CD4-positive, alpha-beta T cell treated with Interleukin-6 for 4 hours (primary cell): ENCODE measurements around the gene JADE2.
"Not testable (repeated sequence)": the region's sequence is repeated elsewhere in the genome, so short reads cannot be mapped to it uniquely, and the experiment has no call there.

ENCODE experiments used
- DNase-seq: peaks from one replicate; pipeline ENCODE4 v3.0.0-alpha.2; 2020; ENCODE audit warnings: mixed read lengths

Gene JADE2

DNA sequence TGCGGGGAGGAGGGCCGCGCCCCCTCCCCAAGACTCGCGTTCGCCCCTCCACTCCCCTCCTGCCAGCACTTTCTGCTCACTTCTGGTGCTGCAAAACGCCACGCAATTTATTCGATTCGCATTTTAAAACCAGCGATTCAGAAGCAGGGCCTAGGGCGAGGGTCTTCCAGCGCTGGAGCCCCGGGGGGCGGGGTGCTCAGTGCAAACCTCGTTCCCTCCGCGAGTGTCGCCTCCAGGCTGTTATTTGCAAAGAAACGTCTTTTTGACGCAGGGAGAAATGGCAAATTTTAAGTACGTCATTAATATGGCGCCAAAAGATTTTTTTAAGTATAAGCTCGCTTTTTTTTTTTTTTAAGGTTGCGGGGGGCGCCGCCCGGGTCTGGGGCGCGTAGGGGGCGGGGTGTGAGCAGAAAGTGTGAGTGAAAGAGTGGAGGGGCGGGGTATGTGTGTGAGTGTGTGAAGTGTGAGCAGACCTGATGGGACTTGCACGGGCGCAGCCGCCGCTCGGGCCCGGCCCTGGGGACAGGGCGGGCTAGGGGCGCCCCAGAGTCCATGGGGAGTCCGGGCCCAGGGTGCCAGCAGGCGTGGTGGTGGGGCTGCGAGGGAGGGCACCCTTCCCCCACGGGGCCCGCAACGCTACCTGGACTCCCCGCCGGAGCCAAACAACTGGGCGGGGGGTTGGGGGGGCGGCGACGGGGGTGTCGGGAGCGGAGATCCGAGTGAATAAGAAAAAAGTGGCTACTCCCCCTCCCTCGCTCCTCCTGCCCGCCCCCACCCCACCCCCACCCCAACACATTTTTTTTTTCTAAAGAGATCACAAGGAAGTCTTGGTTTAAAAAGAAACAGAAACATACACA is at the start of gene JADE2:
Gene JADE2, plus strand, starts transcription at position 845 of the 857 bp plus-strand sequence. CDS start 10,188 bp downstream, outside the sequence.
- DNase-seq, result peak; percentile 92

DNA sequence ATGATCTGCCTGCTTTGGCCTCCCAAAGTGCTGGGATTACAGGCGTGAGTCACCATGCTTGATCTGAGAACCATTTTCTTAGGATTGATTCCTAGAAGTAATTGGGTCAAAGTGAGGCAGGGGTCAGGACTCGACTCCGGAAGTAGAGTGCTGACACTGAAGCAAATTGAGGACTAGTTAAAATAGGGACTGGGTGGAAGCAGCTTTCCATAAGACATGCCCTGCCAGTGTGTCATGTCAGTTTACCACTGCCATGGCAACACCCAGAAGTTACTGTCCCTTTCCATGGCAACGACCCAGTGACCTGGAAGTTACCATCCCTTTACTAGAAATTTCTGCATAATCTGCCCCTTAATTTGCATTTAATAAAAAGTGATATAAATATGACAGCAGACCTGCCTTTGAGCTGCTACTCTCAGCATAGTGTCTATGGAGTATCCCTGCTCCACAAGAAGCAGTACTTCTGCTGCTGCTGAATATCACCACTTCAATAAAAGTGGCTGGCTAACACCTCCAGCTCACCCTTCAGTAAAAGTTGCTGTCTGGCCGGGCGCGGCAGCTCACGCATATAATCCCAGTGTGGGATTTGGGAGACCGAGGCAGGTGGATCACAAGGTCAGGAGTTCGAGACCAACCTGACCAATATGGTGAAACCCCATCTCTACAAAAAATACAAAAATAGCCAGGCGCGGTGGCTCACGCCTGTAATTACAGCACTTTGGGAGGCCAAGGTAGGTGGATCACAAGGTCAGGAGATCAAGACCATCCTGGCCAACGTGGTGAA is 47.8 kb upstream of the JADE2 start:
- no peak for DNase-seq

DNA sequence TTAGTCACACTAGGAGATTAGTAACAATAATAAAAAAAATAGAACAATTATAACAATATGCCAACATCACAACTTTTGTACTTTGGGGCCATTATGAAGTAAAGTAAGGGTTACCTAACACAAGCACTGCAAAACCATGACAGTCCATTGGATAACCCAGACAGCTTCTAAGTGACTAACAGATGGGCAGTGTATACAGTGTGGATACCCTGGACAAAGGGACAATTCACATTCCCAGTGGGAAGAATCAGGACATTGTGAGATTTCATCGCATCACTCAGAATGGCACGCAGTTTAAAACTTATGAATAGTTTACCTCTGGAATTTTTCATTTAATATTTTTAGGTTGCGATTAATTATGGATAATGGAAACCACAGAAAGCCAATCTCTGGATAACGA is 45.6 kb upstream of the JADE2 start:
- no peak for DNase-seq

DNA sequence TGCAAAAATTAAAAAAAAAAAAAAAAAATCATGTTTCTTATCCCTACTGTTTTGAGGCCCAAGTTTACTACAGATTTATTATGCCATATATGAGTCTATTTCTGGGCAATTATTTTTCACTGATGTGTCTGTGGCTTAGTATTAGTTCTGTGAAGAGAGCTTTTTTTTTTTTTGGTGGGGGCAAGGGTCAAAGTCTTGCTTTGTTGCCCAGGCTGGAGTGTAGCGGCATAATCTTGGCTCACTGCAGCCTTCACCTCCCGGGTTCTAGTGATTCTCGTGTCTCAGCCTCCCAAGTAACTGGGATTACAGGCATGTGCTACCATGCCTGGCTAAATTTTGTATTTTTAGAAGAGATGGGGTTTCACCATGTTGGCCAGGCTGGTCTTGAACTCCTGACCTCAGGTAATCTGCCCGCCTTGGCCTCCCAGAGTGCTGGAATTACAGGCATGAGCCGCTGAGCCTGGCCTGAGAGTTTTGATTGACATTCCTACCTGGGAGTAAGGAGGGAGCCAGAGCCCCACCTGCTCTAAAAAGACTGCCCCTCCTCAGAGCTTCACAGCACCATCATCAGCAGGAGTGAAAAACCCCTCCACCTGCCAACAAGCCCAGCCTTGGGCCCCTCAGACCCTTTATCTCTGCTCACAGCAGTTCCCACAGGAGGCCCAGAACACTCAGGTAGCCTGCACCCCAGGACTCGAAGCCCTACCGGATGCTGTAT is 36.1 kb upstream of the JADE2 start:
- no peak for DNase-seq

DNA sequence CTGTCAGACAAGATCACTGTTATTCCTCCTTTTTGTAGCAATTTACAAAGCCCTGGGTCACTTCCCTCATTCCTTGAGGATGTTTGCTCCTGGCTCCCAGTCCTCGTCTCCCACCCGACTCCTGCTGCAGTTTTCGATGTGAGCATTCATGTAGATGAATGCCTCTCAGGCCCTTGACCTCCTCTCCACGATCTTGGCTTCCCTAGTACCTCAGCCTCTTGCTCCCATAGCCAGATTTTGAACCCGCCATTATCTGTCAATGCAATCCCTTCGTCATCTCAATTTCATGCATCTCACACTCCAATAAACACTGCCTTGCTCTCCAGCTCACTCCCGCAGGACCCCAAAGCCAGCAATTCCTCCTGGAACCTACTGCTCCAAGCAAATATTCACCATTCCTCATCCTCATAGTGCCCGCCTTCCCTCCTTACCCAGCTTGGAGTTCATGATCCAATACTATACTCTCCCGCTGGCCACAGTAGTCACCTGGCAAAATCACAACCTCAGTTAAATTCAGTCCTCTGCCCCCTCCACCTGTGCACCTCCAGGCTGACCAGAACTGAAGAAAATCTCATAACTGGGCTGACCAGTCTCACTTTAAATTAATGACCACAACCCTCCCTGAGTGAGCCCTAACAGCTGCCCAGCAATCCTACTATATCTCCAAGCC is 35.1 kb upstream of the JADE2 start:
- no peak for DNase-seq

DNA sequence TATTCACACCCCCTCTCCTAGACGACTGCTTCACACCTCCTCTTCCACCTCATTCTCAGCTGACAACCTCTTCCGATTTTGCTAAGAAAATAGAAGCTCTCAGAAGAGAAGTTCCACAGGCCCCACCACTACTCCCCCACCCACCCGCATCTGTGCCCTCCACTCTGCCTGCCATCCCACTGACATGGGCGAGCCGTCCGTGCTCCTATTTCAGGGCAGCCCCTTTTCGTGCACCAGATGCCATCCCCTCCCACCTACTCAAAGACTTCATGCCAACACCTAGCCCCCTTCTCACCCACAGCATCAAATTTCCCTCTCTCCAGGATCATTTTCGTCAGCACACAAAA is 34.6 kb upstream of the JADE2 start:
- no peak for DNase-seq

DNA sequence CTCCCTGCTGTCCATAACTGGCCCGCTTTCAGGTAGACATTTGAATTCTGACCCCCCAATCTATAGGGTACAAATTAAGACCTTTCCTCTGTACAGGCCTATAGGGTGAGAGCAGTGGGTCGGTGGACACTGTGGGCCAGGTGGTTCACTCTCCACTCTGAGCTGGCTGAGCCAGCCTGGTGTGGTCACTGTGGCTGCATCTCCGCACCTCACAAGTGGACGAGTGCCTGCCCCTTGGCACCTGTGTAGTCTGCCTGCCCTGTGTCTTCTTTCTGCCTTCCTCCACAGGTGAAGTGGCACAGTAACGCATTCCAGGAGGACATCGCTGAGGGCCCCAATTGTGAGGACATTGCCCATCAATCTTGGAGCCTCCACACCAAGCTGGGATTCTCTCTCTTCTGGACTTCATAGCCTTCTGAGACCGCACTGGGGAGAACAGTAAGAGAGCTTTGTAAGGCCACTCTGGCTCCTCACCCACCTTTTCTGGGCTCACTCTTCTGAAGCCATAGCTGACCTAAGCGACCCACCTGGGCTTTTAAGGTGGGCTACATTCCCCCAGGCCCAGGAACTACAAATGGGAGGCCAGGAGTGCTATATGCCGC is 33.5 kb upstream of the JADE2 start:
- DNase-seq, result no peak

DNA sequence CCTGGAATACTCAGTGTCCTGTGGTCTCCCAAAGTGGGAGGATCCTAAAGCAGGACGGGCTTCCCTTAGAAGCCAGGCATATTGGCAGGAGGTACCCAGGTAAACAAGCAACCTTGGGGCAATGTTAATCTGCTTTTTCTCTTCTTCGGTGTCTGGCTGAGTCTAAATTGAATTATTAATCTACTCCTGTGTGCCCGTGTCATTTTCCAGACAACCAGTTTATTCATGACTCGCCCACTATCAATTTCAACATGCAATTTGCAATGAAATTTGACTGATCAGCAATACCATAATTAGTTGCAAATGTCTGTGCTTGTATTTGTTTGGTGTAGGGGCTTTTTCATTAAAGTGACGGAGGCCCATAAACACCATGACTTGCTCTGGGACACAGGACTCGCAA is 32.9 kb upstream of the JADE2 start:
- DNase-seq, result no peak

DNA sequence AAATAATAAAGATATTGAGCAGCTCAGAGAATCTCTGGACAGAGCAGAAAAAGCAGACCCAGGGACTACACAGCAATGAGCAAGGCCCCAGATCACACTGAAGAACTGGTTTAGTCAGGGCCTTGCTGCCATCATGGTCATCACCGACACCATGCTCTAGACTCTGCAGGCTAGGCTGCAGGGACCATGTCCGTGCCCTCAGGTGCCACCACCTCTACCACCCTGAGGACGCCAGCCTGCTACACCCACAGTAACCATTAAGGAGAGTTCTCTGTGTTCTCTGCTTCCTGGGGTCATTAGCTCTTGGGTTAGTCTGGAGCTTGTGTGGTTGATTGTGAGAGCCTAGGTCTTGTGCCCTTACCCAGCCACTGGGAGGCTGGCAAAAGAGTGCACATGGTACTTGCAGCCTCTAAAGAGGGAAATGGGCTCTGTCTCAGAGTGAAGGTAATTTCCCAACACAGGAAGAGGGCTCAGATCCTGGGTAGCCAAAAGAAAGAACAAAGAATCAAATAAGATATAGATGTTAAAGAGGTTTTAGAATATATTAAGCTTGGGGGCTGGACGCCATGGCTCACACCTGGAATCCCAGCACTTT is 31.9 kb upstream of the JADE2 start:
- no peak for DNase-seq

DNA sequence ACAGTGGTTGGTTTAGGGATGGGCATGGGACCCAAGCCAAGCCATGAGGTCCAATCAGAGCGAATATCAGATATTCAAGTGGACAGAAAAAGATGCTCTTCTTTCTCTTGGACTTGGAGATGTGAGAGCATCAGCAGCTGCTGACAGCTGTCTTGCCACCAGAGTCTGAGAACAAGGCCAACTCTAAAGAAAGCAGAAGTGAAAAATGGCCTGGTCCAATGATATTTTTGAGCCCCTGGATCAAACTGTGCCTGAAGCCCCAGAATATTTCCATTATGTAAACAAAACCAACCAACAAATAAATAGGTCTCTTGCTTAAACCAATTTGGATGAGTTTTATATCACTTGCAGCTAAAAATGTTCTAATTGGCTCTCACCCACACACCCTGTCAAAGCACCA is 30.7 kb upstream of the JADE2 start:
- no peak for DNase-seq

DNA sequence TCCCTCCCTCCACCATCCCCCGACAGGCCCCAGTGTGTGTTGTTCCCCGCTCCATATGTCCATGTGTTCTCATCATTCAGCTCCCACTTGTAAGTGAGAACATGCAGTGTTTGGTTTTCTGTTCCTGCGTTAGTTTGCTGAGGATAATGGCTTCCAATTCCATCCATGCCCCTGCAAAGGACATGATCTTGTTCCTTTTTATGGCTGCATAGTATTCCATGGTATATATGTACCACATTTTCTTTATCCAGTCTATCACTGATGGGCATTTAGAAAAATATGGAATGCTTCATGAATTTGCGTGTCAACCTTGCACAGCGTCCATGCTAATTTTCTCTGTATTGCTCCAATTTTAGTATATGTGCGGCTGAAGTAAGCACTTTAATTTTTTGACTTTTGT is 25.6 kb upstream of the JADE2 start:
- DNase-seq, result not testable (repeated sequence)

DNA sequence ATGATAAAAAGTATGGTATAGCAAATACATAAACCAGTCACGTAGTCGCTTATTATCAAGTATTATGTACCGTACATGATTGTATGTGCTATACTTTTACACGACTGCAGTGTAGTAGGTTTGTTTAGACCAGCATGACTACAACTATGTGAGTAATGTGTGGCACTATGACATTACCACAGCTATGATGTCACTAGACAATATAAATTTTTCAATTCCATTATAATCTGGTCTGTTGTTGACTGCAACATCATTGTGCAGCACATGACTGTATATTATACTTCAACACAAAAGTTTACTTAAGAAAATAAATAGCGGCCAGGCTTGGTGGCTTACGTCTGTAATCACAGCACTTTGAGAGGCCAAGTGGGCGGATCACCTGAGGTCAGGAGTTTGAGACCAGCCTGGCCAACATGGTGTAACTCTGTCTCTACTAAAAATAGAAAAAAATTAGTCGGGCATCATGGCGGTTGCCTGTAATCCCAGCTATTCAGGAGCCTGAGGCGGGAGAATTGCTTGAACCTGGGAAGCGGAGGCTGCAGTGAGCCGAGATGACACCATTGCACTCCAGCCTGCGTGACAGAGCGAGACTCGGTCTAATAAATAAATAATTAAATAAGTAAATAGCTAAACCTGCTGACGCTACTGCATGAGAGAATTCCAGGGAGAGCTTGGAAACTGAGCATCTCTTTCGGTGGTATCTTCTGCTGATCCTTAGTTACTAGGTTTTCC is 24.6 kb upstream of the JADE2 start:
- DNase-seq, result no peak

DNA sequence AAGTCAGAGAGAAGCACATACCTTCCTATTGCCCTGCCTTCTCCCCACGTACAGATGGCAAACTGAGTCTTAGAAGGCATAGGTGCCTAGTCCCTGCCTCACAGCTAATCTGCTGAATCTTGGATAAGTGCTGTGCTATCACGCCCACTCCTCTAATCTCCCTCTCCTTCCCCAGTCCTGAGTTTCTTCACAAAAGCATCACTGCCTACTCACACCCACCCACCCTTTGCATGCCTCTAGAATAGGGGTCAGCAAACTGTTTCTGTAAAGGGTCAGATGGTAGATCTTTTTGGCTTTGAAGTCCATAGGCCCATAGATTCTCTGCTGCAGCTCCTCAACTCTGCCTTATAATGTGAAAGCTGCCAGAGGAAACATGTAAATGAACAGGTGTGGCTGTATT is 23.2 kb upstream of the JADE2 start:
- no peak for DNase-seq

DNA sequence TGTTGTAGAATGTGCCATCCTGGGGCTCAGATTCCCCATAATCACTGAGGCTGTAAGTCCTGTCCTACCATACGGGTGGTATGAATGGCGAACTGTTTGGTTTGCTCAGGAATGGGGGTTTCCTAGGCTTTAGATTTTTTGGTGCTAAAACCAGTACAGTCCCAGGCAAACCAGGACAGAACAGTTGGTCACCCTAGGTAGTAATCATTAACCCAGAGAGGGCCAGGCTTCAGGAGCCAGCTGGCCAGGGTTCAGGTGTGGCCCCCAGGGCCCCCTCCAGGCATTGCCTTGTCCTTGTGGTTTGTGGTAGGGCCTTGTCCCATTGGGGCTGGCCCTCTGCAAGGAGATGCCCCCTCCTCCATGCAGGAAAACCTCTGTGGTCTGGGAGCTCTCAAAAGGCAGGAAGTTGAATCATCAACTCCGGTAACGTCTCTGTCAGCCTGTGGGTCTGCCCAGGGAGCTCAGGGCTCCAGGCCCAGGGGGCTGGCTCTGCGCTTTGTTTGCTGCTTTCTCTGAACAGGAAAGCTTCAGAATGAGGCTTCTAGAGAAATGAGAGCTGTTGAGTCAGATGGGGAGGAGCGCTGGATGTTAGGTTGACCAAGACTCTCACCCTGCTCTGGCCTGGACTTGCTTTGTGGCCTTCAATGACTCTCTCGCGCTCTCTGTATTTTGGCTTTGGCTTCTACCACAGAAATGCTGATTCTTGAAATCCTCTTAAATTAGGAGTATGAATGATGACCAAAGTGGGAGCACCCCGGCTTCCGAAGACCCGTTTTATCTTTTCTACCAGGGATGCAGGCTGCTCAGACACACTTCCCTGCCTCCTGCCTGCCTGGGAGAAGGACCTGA is 22.2 kb upstream of the JADE2 start:
- peak; percentile 84 for DNase-seq

DNA sequence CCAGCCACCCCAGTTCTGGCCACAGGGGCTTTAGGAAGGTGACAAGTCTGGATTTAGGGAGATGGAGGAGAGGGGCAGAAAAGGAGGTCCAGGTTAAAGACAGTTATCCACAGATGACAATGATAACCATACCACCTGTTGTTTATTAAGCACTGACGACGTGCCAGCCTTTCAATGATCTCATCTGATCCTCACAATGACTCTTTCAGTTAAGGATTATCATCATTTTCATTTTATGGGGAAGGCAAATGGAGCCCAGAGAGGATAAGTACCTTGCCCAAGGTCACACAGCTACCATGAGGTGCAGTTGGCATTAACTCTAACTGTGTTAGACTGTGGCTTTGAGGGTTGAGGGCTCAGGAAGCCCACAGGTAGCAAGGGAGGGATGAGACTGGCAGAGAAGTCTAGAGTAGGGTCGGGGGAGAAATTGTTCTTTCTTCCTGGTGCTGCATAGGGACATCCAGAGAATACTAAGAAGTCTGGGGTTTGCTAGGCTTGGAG is 21.5 kb upstream of the JADE2 start:
- no peak for DNase-seq

DNA sequence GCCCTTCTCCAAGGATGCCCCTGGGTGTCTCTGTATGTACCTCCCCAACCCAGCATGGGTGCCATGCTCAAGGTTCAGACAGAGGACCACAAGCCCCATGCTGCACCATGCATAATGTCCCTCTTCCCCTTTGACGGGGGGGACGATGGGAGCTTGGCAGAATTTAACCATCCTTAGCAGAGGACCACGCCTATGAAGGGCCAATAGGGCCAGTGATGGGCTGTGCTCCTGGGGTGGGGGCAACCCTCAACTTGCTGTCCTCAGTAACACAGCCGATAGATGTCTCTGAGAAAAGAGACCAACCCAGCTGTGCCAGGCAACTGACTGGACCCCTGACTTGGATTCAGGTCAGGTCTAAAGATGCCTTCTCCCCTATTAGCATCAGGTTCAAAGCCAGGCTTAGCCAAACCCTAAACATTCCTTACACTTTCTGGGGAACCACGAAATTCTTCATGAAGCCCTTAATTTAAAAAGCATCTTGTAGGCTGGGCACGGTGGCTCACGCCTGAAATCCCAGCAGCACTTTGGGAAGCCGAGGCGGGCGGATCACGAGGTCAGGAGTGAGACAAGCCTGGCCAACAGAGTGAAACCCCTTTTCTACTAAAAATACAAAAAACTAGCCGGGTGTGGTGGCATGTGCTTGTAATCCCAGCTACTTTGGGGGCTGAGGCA is 20.7 kb upstream of the JADE2 start:
- no peak for DNase-seq

DNA sequence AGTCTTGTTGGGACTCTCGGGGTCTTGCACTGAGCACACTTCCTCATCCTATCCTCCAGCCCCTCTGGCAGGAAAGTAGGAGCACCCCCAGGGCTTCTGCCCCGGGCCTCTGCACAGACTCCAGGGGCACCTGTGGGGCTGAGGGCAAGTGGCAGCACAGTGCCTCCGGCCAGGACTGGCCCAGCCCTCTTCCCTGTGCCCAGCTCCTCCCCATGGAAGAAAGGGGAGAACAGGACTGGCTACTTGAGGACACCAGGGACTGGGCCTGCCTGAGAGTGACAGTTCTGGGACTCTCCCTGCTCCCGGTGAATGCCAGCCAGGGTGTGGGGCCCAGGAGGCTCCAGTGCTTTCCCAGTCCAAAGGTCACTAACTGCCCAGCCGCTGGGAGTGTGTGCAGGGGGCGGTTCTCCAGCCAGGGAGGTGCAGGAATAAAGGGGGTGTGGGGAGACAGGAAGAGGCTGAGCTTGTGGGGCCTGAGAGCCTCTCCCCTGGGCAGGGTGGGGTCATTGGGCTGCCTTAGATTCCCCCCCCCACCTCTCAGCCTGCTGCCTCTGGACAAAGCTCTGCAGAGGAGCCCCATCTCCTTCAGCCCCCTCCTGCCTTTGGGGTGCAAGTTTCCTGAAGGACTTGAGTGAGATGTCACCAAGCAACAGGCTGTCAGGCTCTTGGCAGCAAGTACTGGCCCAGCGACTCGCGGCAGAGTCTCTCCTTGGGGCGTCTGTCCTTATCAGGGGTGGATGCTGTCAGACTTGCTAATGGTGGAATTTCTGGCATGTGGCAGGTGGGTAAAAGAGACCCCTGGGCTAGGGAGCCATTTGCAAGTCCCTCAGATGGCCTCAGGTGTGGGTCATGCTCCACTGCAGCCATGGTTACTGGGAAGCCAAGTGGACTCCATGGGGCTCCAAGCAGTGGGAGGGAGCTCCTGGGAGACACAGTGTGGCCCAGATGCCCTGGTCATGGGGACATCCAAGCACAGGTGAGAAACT is 19.1 kb upstream of the JADE2 start:
- DNase-seq, result no peak

DNA sequence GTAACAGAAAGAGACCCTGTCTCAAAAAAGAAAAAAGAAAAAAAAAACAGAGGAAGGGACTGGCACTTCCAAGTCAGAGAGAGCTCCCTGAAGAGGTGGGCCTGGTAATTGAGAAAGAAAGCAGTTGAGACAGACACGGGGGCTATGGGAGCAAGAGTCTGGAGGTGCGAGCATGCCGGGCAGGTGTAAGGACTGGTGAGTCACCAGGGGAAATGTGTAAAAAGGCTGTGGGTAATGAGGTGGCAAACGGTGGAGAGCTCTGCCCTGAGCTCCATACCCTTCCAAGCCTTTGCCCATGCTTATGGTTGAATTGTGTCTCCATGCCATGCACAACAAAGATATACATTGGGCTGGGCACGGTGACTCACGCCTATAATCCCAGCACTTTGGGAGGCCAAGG is 18.0 kb upstream of the JADE2 start:
- no peak for DNase-seq
